Panc1 (cell line): Measurements from ENCODE around the gene MTMR2. TPM values are rescaled to one million over a fixed set of nuclear protein-coding genes. Genes with fewer than 3 reads are reported as not detected.

Experiments
- ATAC-seq: fragments of 200-7000 bp; cut with Tn5 transposase; 2 replicates; pipeline ENCODE4 v1.9.1; 2020; ENCODE audit warnings: mild to moderate bottlenecking, moderate library complexity
- BruUV-seq: library from RNA; stranded (reverse); fragments of 400-500 nt; replicated peaks from 2 replicates; lab custom pipeline; 2021; lab: Mats Ljungman, UMichigan
- CTCF ChIA-PET: fragments of 300-600 bp; sonication (Branson Sonifier 250); formaldehyde crosslinking; loops from one replicate; lab custom pipeline; 2022; ENCODE audit warnings: antibody characterized with exemption; lab: Charles Lee
- POLR2A ChIA-PET: fragments of 300-600 bp; sonication (Branson Sonifier 250); formaldehyde crosslinking; loops from one replicate; lab custom pipeline; 2022; ENCODE audit warnings: antibody characterized with exemption; lab: Charles Lee
- DNase-seq: peaks from one replicate; pipeline ENCODE4 v3.0.0-alpha.2; 2010; ENCODE audit warnings: low read depth, low spot score
- H3K27ac ChIP-seq: 2 replicates; pipeline ENCODE4 v1.5.1; 2011; ENCODE audit warnings: mild to moderate bottlenecking, low read length, inconsistent platforms
- H3K27me3 ChIP-seq: fragments of 200-500 bp; sonication (Bioruptor generic); 2 replicates; pipeline ENCODE4 v1.6.0; 2014; ENCODE audit warnings: low read length, inconsistent platforms; ENCODE audit not compliant: control insufficient read depth, insufficient read depth
- H3K36me3 ChIP-seq: fragments of 200-500 bp; sonication (Bioruptor generic); 2 replicates; pipeline ENCODE4 v1.5.1; 2014; ENCODE audit warnings: inconsistent platforms, mild to moderate bottlenecking, low read length, moderate library complexity; ENCODE audit not compliant: control insufficient read depth, insufficient read depth
- H3K4me1 ChIP-seq: 2 replicates; pipeline ENCODE4 v1.5.1; 2011; ENCODE audit warnings: inconsistent platforms, mild to moderate bottlenecking, low read length, moderate library complexity; ENCODE audit not compliant: control insufficient read depth, insufficient read depth
- H3K4me3 ChIP-seq, 2 experiments: 2 replicates each; pipeline ENCODE4 v1.5.1; 2011 to 2012; ENCODE audit warnings: low read depth in 2 of 2, low read length in 2 of 2, mild to moderate bottlenecking in 2 of 2, inconsistent platforms in 1 of 2, moderate library complexity in 1 of 2
- H3K9me3 ChIP-seq: fragments of 200-500 bp; sonication (Bioruptor generic); 2 replicates; pipeline ENCODE4 v1.5.1; 2014; ENCODE audit warnings: low read depth, mild to moderate bottlenecking, inconsistent platforms, low read length, moderate library complexity; ENCODE audit not compliant: control insufficient read depth, insufficient read depth
- CTCF ChIP-seq: fragments of 450-650 bp; IDR thresholded peaks from 2 replicates; pipeline ENCODE4 v1.5.1; 2017; ENCODE audit warnings: mild to moderate bottlenecking
- POLR2AphosphoS5 ChIP-seq: IDR thresholded peaks from 2 replicates; pipeline ENCODE4 v1.6.1; 2012; ENCODE audit warnings: mild to moderate bottlenecking, low read depth, low read length, moderate library complexity
- REST ChIP-seq, 2 experiments: IDR thresholded peaks; 2 replicates each; pipeline ENCODE4 v1.6.1; 2011 to 2012; ENCODE audit warnings: low read depth in 2 of 2, control low read depth in 1 of 2, low read length in 1 of 2, mild to moderate bottlenecking in 1 of 2, moderate library complexity in 1 of 2; ENCODE audit not compliant: insufficient read depth in 1 of 2
- SIN3A ChIP-seq: IDR thresholded peaks from 2 replicates; pipeline ENCODE4 v1.6.1; 2012; ENCODE audit warnings: low read depth, mild to moderate bottlenecking, low read length, moderate library complexity, borderline replicate concordance; ENCODE audit not compliant: insufficient read depth
- TCF7L2 ChIP-seq: IDR thresholded peaks from 2 replicates; pipeline ENCODE4 v1.6.1; 2011; ENCODE audit warnings: mild to moderate bottlenecking, low read depth, low read length, inconsistent platforms
- in situ Hi-C: cut with HindIII; loops from 2 replicates; pipeline ENCODE4 v1.10.0; 2016; ENCODE audit warnings: low sequenced_read_pairs, low pct_unique_long_range_greater_than_20kb
- intact Hi-C: fragments of 100-400 bp; cut with micrococcal nuclease; formaldehyde crosslinking; loops from one replicate; pipeline ENCODE4 v1.10.0; 2022; ENCODE audit not compliant: unreplicated experiment
- total RNA-seq: library from RNA; stranded (reverse); gene quantifications from one replicate; pipeline ENCODE4 v1.2.1, GENCODE V29; 2021; ENCODE audit not compliant: unreplicated experiment

Gene MTMR2
- total RNA-seq, 1 experiment from 2014 or later = 44.8 TPM

GRCh38 chr11:95853862-95854261 is 70.0 kb downstream of the MTMR2 start:
- ATAC-seq (no peak), DNase-seq (no peak)
- ChIA-PET CTCF (no interaction called here), POLR2A (no interaction called here)
- no peaks in the 10 kb centered on the region for H3K36me3 ChIP-seq
- TF ChIP-seq SIN3A (no peak), REST (IDR thresholded peaks at IDR 0.05; ENCODE audit: insufficient read depth in 1 of 2, low read depth in 2 of 2, low read length in 1 of 2) (no peak), CTCF (no peak), POLR2AphosphoS5 (no peak), TCF7L2 (no peak)
- no peaks in the 10 kb centered on the region for H3K27me3 ChIP-seq
- no peaks in the 10 kb centered on the region for H3K9me3 ChIP-seq
- in situ Hi-C loops (no loop called here), intact Hi-C loops (no loop called here)
- 0 out of 2 replicates have a peak, but pooled peaks cover 3% of the 10 kb centered on the region for H3K4me1 ChIP-seq
- H3K27ac ChIP-seq = no peak overlapping the region
- H3K4me3 ChIP-seq = no peak overlapping the region
- BruUV-seq = no TSS peak

GRCh38 chr11:95853138-95853537 is 70.8 kb downstream of the MTMR2 start:
- ChIA-PET POLR2A (no interaction called here), CTCF (no interaction called here)
- DNase-seq (no peak), ATAC-seq (no peak)
- in situ Hi-C loops = no loop called here
- 0 out of 2 replicates have a peak, but pooled peaks cover 3% of the 10 kb centered on the region for H3K4me1 ChIP-seq
- H3K4me3 ChIP-seq = no peak overlapping the region
- H3K27me3 ChIP-seq = no peaks in the 10 kb centered on the region
- no peaks in the 10 kb centered on the region for H3K36me3 ChIP-seq
- intact Hi-C loops = no loop called here
- no peaks in the 10 kb centered on the region for H3K9me3 ChIP-seq
- H3K27ac ChIP-seq = no peak overlapping the region
- TF ChIP-seq POLR2AphosphoS5 (no peak), SIN3A (no peak), REST (IDR thresholded peaks at IDR 0.05; ENCODE audit: insufficient read depth in 1 of 2, low read depth in 2 of 2, low read length in 1 of 2) (no peak), TCF7L2 (no peak), CTCF (no peak)
- no TSS peak for BruUV-seq
